Measurements from ENCODE around the gene ARL8B.
"Not testable (repeated sequence)": the region's sequence is repeated elsewhere in the genome, so short reads cannot be mapped to it uniquely, and the experiment has no call there.

ARL8B gene

GRCh38 chr3:5122030-5122740, at the start of gene ARL8B:
TSS of gene ARL8B (plus strand) at chr3:5122292. CDS start at chr3:5122466, 174 bp downstream.
- in situ Hi-C loops (cut with MboI; ENCODE audit: low sequenced_read_pairs) = no loop called here

- in situ Hi-C loops (cut with MboI; ENCODE audit: low sequenced_read_pairs) = loop anchor here (25.0 kb wide), 1 partner anchor 736 kb away; no protein-coding TSS in a partner anchor
These were observed 48.6 kb upstream of the ARL8B start for GRCh38 chr3:5073374-5074085.

DNA sequence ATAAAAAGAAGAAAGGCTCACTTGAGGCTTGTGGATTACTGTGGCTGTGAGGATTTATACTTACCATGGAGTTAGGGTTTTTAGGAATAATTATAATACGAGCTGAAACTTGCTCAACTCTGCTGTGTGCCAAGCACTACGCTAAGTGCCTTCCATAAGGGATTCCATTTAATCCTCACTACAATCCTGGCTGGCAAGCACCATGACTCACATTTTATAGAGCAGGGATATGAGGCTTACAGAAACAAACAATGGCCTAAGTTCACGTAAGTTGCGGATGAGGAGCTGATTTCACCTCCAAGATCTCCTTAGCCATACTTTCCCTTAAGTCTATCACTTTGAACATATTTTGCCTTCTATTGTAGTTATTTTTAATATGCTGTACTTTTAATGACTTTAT, 43.9 kb upstream of the ARL8B start:
- in situ Hi-C loops (cut with MboI; ENCODE audit: low sequenced_read_pairs) = no loop called here

GRCh38 chr3:5079761-5080160, 42.3 kb upstream of the ARL8B start:
- in situ Hi-C loops (cut with MboI; ENCODE audit: low sequenced_read_pairs) = no loop called here

- in situ Hi-C loops (cut with MboI; ENCODE audit: low sequenced_read_pairs) = no loop called here
These were observed 41.1 kb upstream of the ARL8B start for GRCh38 chr3:5080779-5081550.

- in situ Hi-C loops (cut with MboI; ENCODE audit: low sequenced_read_pairs) = not testable (repeated sequence)
These were observed 39.9 kb upstream of the ARL8B start for GRCh38 chr3:5081973-5082788.

- in situ Hi-C loops (cut with MboI; ENCODE audit: low sequenced_read_pairs) = no loop called here
These were observed 39.3 kb upstream of the ARL8B start for GRCh38 chr3:5082789-5083115.

DNA sequence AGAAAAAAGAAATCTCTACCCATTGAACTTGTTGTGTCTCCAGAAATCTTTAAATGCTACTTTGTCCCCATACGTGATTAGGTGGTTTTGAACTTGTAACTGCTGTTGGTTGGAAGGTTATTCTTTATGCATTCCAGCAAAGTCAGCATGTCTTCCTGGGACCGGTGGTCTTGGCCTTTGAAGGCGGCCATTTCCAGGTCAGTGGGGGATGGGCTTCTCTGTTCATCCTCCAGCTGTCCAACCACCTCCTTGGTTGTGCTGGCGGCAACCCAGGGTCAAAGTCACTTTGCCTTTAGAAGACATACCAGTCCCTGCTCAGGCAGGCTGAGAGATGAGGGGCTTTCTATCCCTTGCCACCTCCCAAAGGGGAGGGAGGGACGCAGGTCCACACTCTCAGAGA, 37.9 kb upstream of the ARL8B start:
- in situ Hi-C loops (cut with MboI; ENCODE audit: low sequenced_read_pairs) = no loop called here

- in situ Hi-C loops (cut with MboI; ENCODE audit: low sequenced_read_pairs) = no loop called here
These were observed 35.4 kb upstream of the ARL8B start for GRCh38 chr3:5086708-5087107.

DNA sequence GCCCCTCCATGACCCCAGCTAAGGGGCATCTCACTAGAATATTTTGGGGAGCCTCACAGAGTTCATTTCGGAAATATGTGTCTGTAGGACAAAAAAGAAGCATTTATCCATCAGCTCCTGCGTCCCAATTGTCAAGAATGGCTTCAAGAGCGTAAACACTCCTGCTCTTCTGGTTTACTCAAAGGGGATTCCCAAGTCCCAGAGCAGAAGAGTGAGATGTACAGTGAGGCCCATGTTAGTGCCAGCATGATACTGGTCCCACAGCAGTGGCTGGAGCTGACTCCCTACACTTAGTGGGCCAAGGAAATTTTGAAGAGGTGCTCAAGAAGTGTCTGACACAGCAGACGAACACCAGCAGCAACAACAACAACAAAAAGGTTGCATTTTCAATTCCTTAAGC, 34.9 kb upstream of the ARL8B start:
- in situ Hi-C loops (cut with MboI; ENCODE audit: low sequenced_read_pairs) = no loop called here

DNA sequence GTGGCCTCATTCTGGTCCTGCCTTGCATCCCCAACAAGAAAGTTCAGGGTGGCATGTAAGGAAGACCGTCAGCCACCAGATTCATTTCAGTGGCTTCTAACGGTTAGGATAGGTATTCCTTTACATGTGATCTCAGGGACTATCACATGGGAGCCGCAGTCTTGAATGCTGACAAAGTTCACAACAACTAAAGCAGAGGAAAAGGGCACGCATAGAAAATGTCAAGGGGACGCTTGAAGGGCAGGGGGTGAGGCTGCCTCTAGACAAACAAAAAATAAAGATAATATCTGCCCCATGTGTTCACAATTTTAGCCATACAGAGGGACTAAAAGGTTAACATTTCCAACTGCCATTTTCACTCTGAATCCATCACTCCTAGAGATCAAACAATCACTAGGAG, 31.9 kb upstream of the ARL8B start:
- in situ Hi-C loops (cut with MboI; ENCODE audit: low sequenced_read_pairs) = no loop called here

GRCh38 chr3:5092018-5092417, 30.1 kb upstream of the ARL8B start:
- in situ Hi-C loops (cut with MboI; ENCODE audit: low sequenced_read_pairs) = no loop called here

DNA sequence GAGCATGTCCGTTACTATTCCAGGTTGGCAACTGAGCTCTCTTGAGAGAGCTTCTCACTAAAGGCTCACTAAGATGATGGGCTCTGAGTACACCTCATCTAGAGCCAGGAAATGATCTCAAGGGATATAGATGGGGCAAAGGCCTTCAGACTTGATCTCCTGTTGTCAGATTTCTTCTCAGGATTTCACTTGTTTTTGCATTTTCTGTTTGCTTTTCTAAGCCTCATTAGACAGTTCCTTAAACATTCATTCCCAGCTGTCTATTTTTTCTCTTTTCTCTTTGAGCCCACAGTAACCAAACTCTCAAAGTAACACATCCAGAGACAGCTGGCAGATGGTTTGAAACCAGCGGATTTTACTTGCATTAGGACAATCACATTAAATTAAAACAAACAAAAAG, 28.4 kb upstream of the ARL8B start:
- in situ Hi-C loops (cut with MboI; ENCODE audit: low sequenced_read_pairs) = no loop called here

GRCh38 chr3:5095886-5096285, 26.2 kb upstream of the ARL8B start:
- in situ Hi-C loops (cut with MboI; ENCODE audit: low sequenced_read_pairs) = no loop called here

DNA sequence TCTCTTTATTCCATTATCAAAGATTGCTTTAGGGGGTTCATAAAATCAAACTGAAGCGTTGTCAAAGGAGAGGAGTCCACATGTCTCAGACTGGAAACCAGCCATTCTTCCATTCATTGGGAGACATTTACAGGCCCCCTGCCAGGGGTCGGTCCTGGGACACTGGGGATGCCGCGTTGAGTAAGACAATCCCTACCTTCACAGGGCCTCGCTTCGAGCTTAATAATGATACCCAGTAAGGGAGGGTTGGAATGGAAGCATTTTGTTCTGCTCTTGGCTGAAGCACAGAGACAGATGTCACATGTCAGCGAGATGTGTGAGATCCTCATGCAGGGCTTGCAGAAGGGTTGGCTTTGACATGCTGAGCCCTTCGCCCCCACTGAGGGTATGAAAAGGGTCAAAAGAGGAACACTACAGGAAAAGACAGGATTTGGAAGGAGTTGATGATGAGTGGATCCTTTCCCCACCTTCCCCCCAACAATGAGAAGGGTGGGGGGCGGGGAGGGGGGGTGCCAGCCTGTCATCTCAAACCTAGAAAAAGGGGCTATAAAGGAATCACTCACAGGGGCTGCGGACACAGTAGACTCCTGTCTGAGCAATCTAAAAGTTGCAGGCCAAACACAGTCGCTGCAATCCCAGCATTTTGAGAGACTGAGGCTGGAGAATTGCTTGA, 25.6 kb upstream of the ARL8B start:
- in situ Hi-C loops (cut with MboI; ENCODE audit: low sequenced_read_pairs) = no loop called here

DNA sequence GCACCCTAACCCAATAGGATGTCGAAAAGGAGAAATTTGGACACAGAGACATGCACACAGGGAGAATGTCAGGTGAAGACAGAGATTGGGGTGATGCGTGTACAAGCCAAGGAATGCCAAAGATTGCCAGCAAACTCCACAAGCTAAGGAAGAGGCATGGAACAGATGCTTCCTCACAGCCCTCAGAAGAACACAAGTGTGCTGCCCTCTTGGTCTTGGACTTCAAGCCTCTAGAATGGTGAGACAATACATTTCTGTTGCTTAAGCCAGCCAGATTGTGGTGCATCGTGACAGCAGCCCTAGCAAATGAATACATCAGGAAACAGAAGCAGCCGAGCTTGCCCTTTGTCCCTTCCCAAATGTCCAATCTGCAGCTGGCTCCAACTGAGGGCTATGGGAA, 23.7 kb upstream of the ARL8B start:
- in situ Hi-C loops (cut with MboI; ENCODE audit: low sequenced_read_pairs) = no loop called here

- in situ Hi-C loops (cut with MboI; ENCODE audit: low sequenced_read_pairs) = no loop called here
These were observed 19.6 kb upstream of the ARL8B start for GRCh38 chr3:5102532-5102931.

- in situ Hi-C loops (cut with MboI; ENCODE audit: low sequenced_read_pairs) = no loop called here
These were observed 18.3 kb upstream of the ARL8B start for GRCh38 chr3:5103743-5104142.

DNA sequence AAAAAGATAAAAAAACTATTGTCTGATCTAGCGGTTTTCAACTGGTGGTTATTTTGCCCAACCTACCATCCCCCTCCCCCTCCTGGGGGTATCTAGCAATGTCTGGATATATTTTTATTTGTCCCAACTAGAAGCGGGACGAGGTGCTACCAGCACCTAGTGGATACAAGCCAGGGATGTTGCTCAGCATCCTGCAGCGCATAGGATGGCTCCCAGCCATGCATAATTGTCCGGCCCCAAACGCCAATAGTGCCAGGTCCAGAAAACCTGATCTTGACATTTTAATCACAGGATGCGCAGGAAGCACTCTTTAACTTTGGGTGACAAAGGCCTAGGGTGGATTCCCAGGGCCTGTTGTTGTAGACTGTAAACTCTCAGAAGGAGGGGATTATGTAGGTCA, 17.0 kb upstream of the ARL8B start:
- in situ Hi-C loops (cut with MboI; ENCODE audit: low sequenced_read_pairs) = no loop called here

GRCh38 chr3:5106371-5106770, 15.7 kb upstream of the ARL8B start:
- in situ Hi-C loops (cut with MboI; ENCODE audit: low sequenced_read_pairs) = not testable (repeated sequence)

DNA sequence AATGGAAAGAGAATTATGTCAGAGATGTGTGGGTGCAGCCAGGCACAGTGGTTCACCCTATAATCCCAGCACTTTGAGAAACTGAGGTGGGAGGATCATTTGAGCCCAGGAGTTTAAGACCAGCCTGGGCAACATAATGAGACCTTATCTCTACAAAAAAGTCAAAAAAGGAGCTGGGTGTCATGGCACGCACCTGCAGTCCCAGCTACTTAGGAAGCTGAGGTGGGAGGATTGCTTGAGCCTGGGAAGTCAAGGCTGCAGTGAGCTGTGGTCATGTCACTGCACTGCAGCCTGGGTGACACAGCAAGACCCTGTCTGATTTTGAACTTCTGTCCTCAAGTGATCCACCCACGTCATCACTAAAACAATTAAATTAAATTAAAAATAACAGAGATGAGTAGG, 15.2 kb upstream of the ARL8B start:
- in situ Hi-C loops (cut with MboI; ENCODE audit: low sequenced_read_pairs) = not testable (repeated sequence)

Measured in HL-60/S4 treated with retinoic acid at 250 ng/mL for 4 days and 3 days (cell line).